Measurements from ENCODE around the gene ATP5F1D. TPM values are rescaled to one million over a fixed set of nuclear protein-coding genes. Genes with fewer than 3 reads are reported as not detected.

ATP5F1D gene
- total and polyA plus RNA-seq, 2 of the 13 experiments (the other 11 are each of a cell fraction or from before 2014, with no cell fraction given), result 39.4 to 78.7 TPM

- intact Hi-C loops (cut with micrococcal nuclease; ENCODE audit: unreplicated experiment), result no loop called here
Observed at GRCh38 chr19:1292419-1293151, 51.0 kb downstream of the ATP5F1D start.

More at GRCh38 chr19:1292419-1293151, 51.0 kb downstream of the ATP5F1D start:
- ATAC-seq (no peak), DNase-seq (ENCODE audit: low spot score) (no peak), FAIRE-seq (no peak)
- H3K9ac ChIP-seq (ENCODE audit: insufficient read depth, low read depth, low read length), result 0 out of 2 replicates have a peak overlapping the region, but pooled peaks have one; percentile 76
- H3K4me2 ChIP-seq (ENCODE audit: low read depth, low read length), result no peak overlapping the region
- no peaks in the 10 kb centered on the region for H4K20me1 ChIP-seq (ENCODE audit: insufficient read depth, low read length)
- H3K27me3 ChIP-seq (ENCODE audit: control insufficient read depth in 1 of 2, insufficient read depth in 2 of 2, low read length in 2 of 2), result no peaks in the 10 kb centered on the region
- 88% methylated on average over 14 of the region's 17 CpGs for WGBS (ENCODE audit: low lambda C conversion rate)
- H3K4me3 ChIP-seq (replicated peaks in 1 of 3; ENCODE audit: insufficient read depth in 1 of 3, low read depth in 2 of 3, low read length in 3 of 3), result peak overlapping the region in 1 of 3 experiments; percentile 75; a peak in 1 of 6 replicates
- H3K4me1 ChIP-seq (ENCODE audit: insufficient read depth, low read length), result peaks cover 54% of the 10 kb centered on the region
- ChIA-PET CTCF (ENCODE audit: low intra/inter-chr PET ratio, low total read pairs) (no interaction called here), POLR2A (no interaction called here)
- H3K27ac ChIP-seq (ENCODE audit: extremely low read length, insufficient read depth, low read length), result peak overlapping the region; percentile 91
- peaks cover 0 to 5% of the 10 kb centered on the region in 2 experiments; a peak in 3 of 5 replicates for H3K36me3 ChIP-seq (replicated peaks in 1 of 2; ENCODE audit: control insufficient read depth in 1 of 2, insufficient read depth in 2 of 2, low read length in 2 of 2)
- H3K79me2 ChIP-seq (ENCODE audit: insufficient read depth, low read length), result peaks cover 38% of the 10 kb centered on the region
- in situ Hi-C loops (cut with HindIII; ENCODE audit: extremely low pct_ligation_motif_present, low pct_unique_long_range_greater_than_20kb), result no loop called here
- TF ChIP-seq SIN3A (IDR thresholded peaks at IDR 0.05; ENCODE audit: borderline replicate concordance, low read depth, low read length), result no peak
- TF ChIP-seq RBM22 (optimal IDR thresholded peaks at IDR 0.05; ENCODE audit: low read length), result peak; percentile 16
- no peak for TF ChIP-seq ZXDC (CRISPR knock-in tag; IDR thresholded peaks at IDR 0.05)
- TF ChIP-seq NPAS2 (CRISPR knock-in tag; IDR thresholded peaks at IDR 0.05; ENCODE audit: borderline replicate concordance), result no peak
- TF ChIP-seq SMAD1 (CRISPR knock-in tag; IDR thresholded peaks at IDR 0.05; ENCODE audit: borderline replicate concordance, low read depth), result no peak
- no peak for TF ChIP-seq SMAD9 (CRISPR knock-in tag; IDR thresholded peaks at IDR 0.05)
- no peak for TF ChIP-seq ZBTB40 (IDR thresholded peaks at IDR 0.05)
- TF ChIP-seq ZBTB40 (CRISPR knock-in tag; IDR thresholded peaks at IDR 0.05), result no peak
- no peak for TF ChIP-seq YEATS2 (CRISPR knock-in tag; IDR thresholded peaks at IDR 0.05; ENCODE audit: borderline replicate concordance)
- TF ChIP-seq ZNF329 (CRISPR knock-in tag; IDR thresholded peaks at IDR 0.05; ENCODE audit: low read depth), result no peak
- TF ChIP-seq ZNF263 (CRISPR knock-in tag; IDR thresholded peaks at IDR 0.05), result peak; percentile 35; the same call in 1 of the 2 replicates
- no peak for TF ChIP-seq TBL1XR1 (IDR thresholded peaks at IDR 0.05; ENCODE audit: borderline replicate concordance, low read length, partially characterized antibody)
- H2AFZ ChIP-seq (ENCODE audit: low read length), result no peak overlapping the region
- BruUV-seq (replicated peaks), result no TSS peak
- H3K9me3 ChIP-seq (ENCODE audit: low read length), result no peaks in the 10 kb centered on the region

Measured in HepG2 (cell line).